GM19238 (cell line): Measurements from ENCODE around the gene ASB14.
"Not testable (repeated sequence)": the region's sequence is repeated elsewhere in the genome, so short reads cannot be mapped to it uniquely, and the experiment has no call there.

ENCODE experiments used
- DNase-seq: peaks from one replicate; pipeline ENCODE4 v3.0.0; 2011; ENCODE audit warnings: low spot score; ENCODE audit not compliant: insufficient read length

The ASB14 gene

GRCh38 chr3:57292159-57292896 is at the start of gene ASB14:
Gene ASB14 (minus strand): TSS chr3:57292685. CDS start chr3:57292033, 652 bp downstream.
- no peak for DNase-seq

- DNase-seq, result not testable (repeated sequence)
These were observed 46.7 kb upstream of the ASB14 start for GRCh38 chr3:57339071-57339642.

GRCh38 chr3:57338272-57339070 is 46.0 kb upstream of the ASB14 start:
- not testable (repeated sequence) for DNase-seq

GRCh38 chr3:57335283-57335938 is 42.9 kb upstream of the ASB14 start:
- no peak for DNase-seq

GRCh38 chr3:57331078-57331610 is 38.7 kb upstream of the ASB14 start:
- DNase-seq, result no peak

- not testable (repeated sequence) for DNase-seq
These were observed 34.0 kb upstream of the ASB14 start for GRCh38 chr3:57326498-57326897.

GRCh38 chr3:57314204-57314603 is 21.7 kb upstream of the ASB14 start:
- DNase-seq, result no peak

GRCh38 chr3:57309769-57310360 is 17.4 kb upstream of the ASB14 start:
- DNase-seq, result no peak

- DNase-seq, result not testable (repeated sequence)
These were observed 11.0 kb upstream of the ASB14 start for GRCh38 chr3:57303520-57303919.

- no peak for DNase-seq
These were observed 5.6 kb upstream of the ASB14 start for GRCh38 chr3:57298041-57298440.

- no peak for DNase-seq
These were observed 527 bp upstream of the ASB14 start for GRCh38 chr3:57292897-57293526.

- DNase-seq, result no peak
These were observed 4.1 kb downstream of the ASB14 start for GRCh38 chr3:57288403-57288802.

GRCh38 chr3:57287205-57287604 is 5.3 kb downstream of the ASB14 start:
- DNase-seq, result no peak

GRCh38 chr3:57283334-57283733 is 9.2 kb downstream of the ASB14 start:
- no peak for DNase-seq

- no peak for DNase-seq
These were observed 10.8 kb downstream of the ASB14 start for GRCh38 chr3:57281715-57282114.

- no peak for DNase-seq
These were observed 12.8 kb downstream of the ASB14 start for GRCh38 chr3:57279685-57280084.

- DNase-seq, result no peak
These were observed 14.2 kb downstream of the ASB14 start for GRCh38 chr3:57278237-57278636.

- DNase-seq, result no peak
These were observed 17.1 kb downstream of the ASB14 start for GRCh38 chr3:57275393-57275792.

GRCh38 chr3:57274845-57275244 is 17.6 kb downstream of the ASB14 start:
- no peak for DNase-seq

GRCh38 chr3:57268416-57268815 is 24.1 kb downstream of the ASB14 start:
- DNase-seq, result no peak

- no peak for DNase-seq
These were observed 30.6 kb downstream of the ASB14 start for GRCh38 chr3:57261929-57262328.
